Sigmoid colon (tissue), 3 donors: ENCODE measurements around the gene NEURL4.

ENCODE experiments used
- CTCF ChIP-seq, 4 experiments: fragments of 450-650 bp in 3 of 4; fragments of 200-600 bp in 1 of 4; IDR thresholded peaks; one replicate each; pipeline ENCODE4 v1.5.1; 2016 to 2019; ENCODE audit warnings: antibody characterized with exemption in 4 of 4, mild to moderate bottlenecking in 3 of 4, moderate library complexity in 2 of 4
- POLR2A ChIP-seq, 2 donors: fragments of 450-650 bp; IDR thresholded peaks; one replicate each; pipeline ENCODE4 v1.6.1; 2016; ENCODE audit warnings: antibody characterized with exemption in 2 of 2, mild to moderate bottlenecking in 2 of 2, moderate library complexity in 2 of 2

- TF ChIP-seq POLR2A (IDR thresholded peaks at IDR 0.05) (no peak), CTCF (IDR thresholded peaks at IDR 0.05) (no peak)
Observed at GRCh38 chr17:7369825-7370224, 40.7 kb upstream of the NEURL4 start.
